Stimulated activated CD4-positive, alpha-beta T cell treated with anti-CD3 and anti-CD28 coated beads, Interleukin-15, amount 100 ng/mL, for 48 hours (primary cell): ENCODE data around the gene FPR1.

Experiments used
- DNase-seq, 2 donors: peaks; one replicate each; pipeline ENCODE4 v3.0.0-alpha.2; 2020; ENCODE audit warnings: low read depth in 2 of 2

The FPR1 gene

GRCh38 chr19:51737389-51737788 lies 14.3 kb downstream of the FPR1 start:
- DNase-seq = no peak

GRCh38 chr19:51735759-51736449 lies 15.8 kb downstream of the FPR1 start:
- no peak for DNase-seq

GRCh38 chr19:51733742-51734522 lies 17.7 kb downstream of the FPR1 start:
- DNase-seq = no peak

- no peak for DNase-seq
These were observed 21.9 kb downstream of the FPR1 start for GRCh38 chr19:51729781-51730180.

- no peak for DNase-seq
These were observed 24.3 kb downstream of the FPR1 start for GRCh38 chr19:51727349-51727880.

GRCh38 chr19:51726049-51726448 lies 25.6 kb downstream of the FPR1 start:
- no peak for DNase-seq

GRCh38 chr19:51724543-51724942 lies 27.1 kb downstream of the FPR1 start:
- no peak for DNase-seq

- DNase-seq = no peak
These were observed 29.2 kb downstream of the FPR1 start for GRCh38 chr19:51722492-51722891.

- no peak for DNase-seq
These were observed 29.8 kb downstream of the FPR1 start for GRCh38 chr19:51721905-51722304.

GRCh38 chr19:51719251-51719988 lies 32.3 kb downstream of the FPR1 start:
- no peak for DNase-seq

- no peak for DNase-seq
These were observed 34.8 kb downstream of the FPR1 start for GRCh38 chr19:51716925-51717324.

- DNase-seq = no peak
These were observed 35.8 kb downstream of the FPR1 start for GRCh38 chr19:51715850-51716249.

GRCh38 chr19:51714848-51715247 lies 36.8 kb downstream of the FPR1 start:
- DNase-seq = no peak

GRCh38 chr19:51713319-51714285 lies 38.1 kb downstream of the FPR1 start:
- no peak for DNase-seq

GRCh38 chr19:51712461-51713081 lies 39.1 kb downstream of the FPR1 start:
- no peak for DNase-seq

- DNase-seq = no peak
These were observed 40.0 kb downstream of the FPR1 start for GRCh38 chr19:51711702-51712101.

- no peak for DNase-seq
These were observed 41.5 kb downstream of the FPR1 start for GRCh38 chr19:51710163-51710562.

GRCh38 chr19:51709575-51709974 lies 42.1 kb downstream of the FPR1 start:
- no peak for DNase-seq

- no peak for DNase-seq
These were observed 42.9 kb downstream of the FPR1 start for GRCh38 chr19:51708811-51709210.

GRCh38 chr19:51706885-51707284 lies 44.8 kb downstream of the FPR1 start:
- no peak for DNase-seq

GRCh38 chr19:51706296-51706695 lies 45.4 kb downstream of the FPR1 start:
- DNase-seq = no peak
